ENCODE measurements around the gene CBX8. TPM values are rescaled to one million over a fixed set of nuclear protein-coding genes. Genes with fewer than 3 reads are reported as not detected.

The CBX8 gene
- total and polyA plus RNA-seq, 12 donors: 2.2 to 9.3 (median 5.4) TPM

GRCh38 chr17:79789943-79790804 lies 6.7 kb downstream of the CBX8 start:
- Histone ChIP-seq H3K4me1 (peaks cover 16 to 59% (median 50%) of the 10 kb centered on the region in 9 donors), H3K36me3 (peaks cover 0 to 12% (median 0%) of the 10 kb centered on the region in 9 donors), H3K27me3 (peaks cover 25 to 95% (median 85%) of the 10 kb centered on the region in 7 donors), H3K27ac (no peak overlapping the region), H3K9me3 (no peaks in the 10 kb centered on the region), H3K4me3 (peak overlapping the region in 4 of 10 donors; percentile 10 to 30 (median 17))
- ATAC-seq (peak; percentile 32 to 71 (median 56)), DNase-seq (peak in 1 of 2 donors; percentile 55)
- 4% methylated on average over 73 to 74 of the region's 74 CpGs for WGBS, 2 donors
- TF ChIP-seq, protein P1, sequence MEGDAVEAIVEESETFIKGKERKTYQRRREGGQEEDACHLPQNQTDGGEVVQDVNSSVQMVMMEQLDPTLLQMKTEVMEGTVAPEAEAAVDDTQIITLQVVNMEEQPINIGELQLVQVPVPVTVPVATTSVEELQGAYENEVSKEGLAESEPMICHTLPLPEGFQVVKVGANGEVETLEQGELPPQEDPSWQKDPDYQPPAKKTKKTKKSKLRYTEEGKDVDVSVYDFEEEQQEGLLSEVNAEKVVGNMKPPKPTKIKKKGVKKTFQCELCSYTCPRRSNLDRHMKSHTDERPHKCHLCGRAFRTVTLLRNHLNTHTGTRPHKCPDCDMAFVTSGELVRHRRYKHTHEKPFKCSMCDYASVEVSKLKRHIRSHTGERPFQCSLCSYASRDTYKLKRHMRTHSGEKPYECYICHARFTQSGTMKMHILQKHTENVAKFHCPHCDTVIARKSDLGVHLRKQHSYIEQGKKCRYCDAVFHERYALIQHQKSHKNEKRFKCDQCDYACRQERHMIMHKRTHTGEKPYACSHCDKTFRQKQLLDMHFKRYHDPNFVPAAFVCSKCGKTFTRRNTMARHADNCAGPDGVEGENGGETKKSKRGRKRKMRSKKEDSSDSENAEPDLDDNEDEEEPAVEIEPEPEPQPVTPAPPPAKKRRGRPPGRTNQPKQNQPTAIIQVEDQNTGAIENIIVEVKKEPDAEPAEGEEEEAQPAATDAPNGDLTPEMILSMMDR (IDR thresholded peaks at IDR 0.05): peak; percentile 66 to 88 (median 83)
- intact Hi-C loops (cut with DNase I): loop anchor here (5.0 to 10.0 kb wide), 9 partner anchors 43 to 202 kb away; no protein-coding TSS in a partner anchor

GRCh38 chr17:79788989-79789942 lies 7.6 kb downstream of the CBX8 start:
- Histone ChIP-seq H3K36me3 (peaks cover 0 to 11% (median 0%) of the 10 kb centered on the region in 9 donors), H3K4me1 (peaks cover 16 to 59% (median 50%) of the 10 kb centered on the region in 9 donors), H3K4me3 (peak overlapping the region in 4 of 10 donors; percentile 10 to 30 (median 17)), H3K27ac (no peak overlapping the region), H3K27me3 (peaks cover 25 to 93% (median 87%) of the 10 kb centered on the region in 7 donors), H3K9me3 (no peaks in the 10 kb centered on the region)
- ATAC-seq: peak in 3 of 8 donors; percentile 3 to 8 (median 5)
- TF ChIP-seq, protein P1 (IDR thresholded peaks at IDR 0.05): no peak
- intact Hi-C loops (cut with DNase I): loop anchor here (5.0 to 10.0 kb wide), 8 partner anchors 42 to 203 kb away; no protein-coding TSS in a partner anchor
- DNase-seq: no peak
- WGBS, 2 donors: 23 to 27% methylated on average over 52 of the region's 52 CpGs

DNA sequence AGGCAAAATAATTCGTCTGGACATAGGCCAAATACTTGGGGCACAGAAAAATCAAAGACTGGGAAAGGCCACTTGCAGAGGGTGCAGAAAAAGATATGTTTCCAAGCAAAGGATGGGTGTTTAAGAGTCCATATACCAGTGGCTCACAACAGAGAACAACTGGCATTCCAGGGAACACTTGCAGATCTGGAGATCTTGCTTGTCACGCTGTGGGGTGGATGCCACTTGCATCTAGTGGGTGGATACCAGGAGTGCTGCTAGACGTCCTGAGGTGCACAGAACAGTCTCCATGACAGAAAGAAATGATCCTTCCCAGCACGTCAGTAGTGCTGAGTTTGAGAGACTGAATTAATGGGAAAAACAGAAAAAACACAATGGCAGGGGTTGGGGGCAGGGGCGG lies 8.4 kb downstream of the CBX8 start:
- DNase-seq (no peak), ATAC-seq (no peak)
- Histone ChIP-seq H3K27me3 (peaks cover 25 to 87% (median 80%) of the 10 kb centered on the region in 7 donors), H3K4me1 (peaks cover 16 to 52% (median 46%) of the 10 kb centered on the region in 9 donors), H3K4me3 (no peak overlapping the region), H3K9me3 (no peaks in the 10 kb centered on the region), H3K36me3 (peaks cover 0 to 16% (median 0%) of the 10 kb centered on the region in 9 donors), H3K27ac (no peak overlapping the region)
- intact Hi-C loops (cut with DNase I): loop anchor here (5.0 to 10.0 kb wide), 8 partner anchors 41 to 204 kb away; no protein-coding TSS in a partner anchor
- TF ChIP-seq, protein P1 (IDR thresholded peaks at IDR 0.05): no peak
- WGBS, 2 donors: 83 to 85% methylated on average over 5 of the region's 5 CpGs
